ENCODE data around the gene KRTAP5-5. TPM values are rescaled to one million over a fixed set of nuclear protein-coding genes. Genes with fewer than 3 reads are reported as not detected.
A peak's percentile ranks its signal among the peaks of the same experiment; 100 is the strongest.
"Not testable (repeated sequence)": the region's sequence is repeated elsewhere in the genome, so short reads cannot be mapped to it uniquely, and the experiment has no call there.

KRTAP5-5 gene
- total and polyA plus RNA-seq, 5 donors from 2014 or later, result not detected

GRCh38 chr11:1592628-1593027 lies 36.9 kb upstream of the KRTAP5-5 start:
- DNase-seq (no peak), ATAC-seq (ENCODE audit: low read depth in 2 of 2) (no peak)
- Histone ChIP-seq H3K27me3 (ENCODE audit: control insufficient read depth, insufficient read depth, low read length) (no peaks in the 10 kb centered on the region), H3K27ac (ENCODE audit: insufficient read depth, low read length, poor library complexity, severe bottlenecking) (no peak overlapping the region), H3K4me1 (ENCODE audit: control insufficient read depth, insufficient read depth, low read length, poor library complexity, severe bottlenecking) (peaks cover 21% of the 10 kb centered on the region), H3K36me3 (ENCODE audit: control insufficient read depth, insufficient read depth, low read length) (no peaks in the 10 kb centered on the region), H3K9me3 (ENCODE audit: control insufficient read depth in 2 of 2, low read length in 2 of 2) (no peaks in the 10 kb centered on the region), H3K4me3 (ENCODE audit: low read depth, low read length) (no peak overlapping the region)
- peaks cover 3% of the 10 kb centered on the region for H3K36me3 Mint-ChIP-seq
- peaks cover 0 to 5% (median 0%) of the 10 kb centered on the region in 7 donors for H3K9me3 Mint-ChIP-seq
- no peak overlapping the region for H3K4me3 Mint-ChIP-seq
- H3K4me1 Mint-ChIP-seq, result peaks cover 6 to 46% (median 13%) of the 10 kb centered on the region in 4 donors
- peaks cover 35% of the 10 kb centered on the region for H3K27me3 Mint-ChIP-seq
- H3K27ac Mint-ChIP-seq, result no peak overlapping the region

DNA sequence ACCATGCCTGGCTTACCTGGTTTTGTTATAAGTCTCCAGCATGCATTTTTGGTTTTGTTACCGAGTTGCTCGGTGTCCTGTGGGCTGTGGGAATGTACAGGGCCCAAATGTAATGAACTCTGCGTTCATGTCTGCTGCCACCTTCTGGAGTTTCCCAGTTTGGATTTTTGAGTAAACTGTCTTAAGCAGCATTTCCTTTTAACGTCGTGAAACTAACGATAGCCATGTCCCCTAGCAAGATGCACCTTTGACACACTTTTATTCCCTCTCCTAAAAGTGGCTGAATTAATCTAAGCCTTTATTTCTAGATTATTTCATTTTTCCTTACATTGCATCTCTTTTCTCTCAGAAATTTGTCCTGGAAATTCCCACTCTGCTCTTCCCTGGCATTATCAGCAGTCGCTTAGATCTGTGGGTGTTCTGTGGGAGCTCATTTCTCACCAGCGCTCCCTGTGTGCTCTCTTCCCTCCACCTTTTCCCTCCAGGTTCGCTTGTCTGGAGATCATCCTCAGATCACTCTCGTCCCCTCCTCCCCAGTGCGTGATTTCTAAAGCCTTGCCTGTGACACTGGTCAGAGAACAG lies 33.5 kb upstream of the KRTAP5-5 start:
- not testable (repeated sequence) for ATAC-seq (ENCODE audit: low read depth in 2 of 2); H3K4me3 Mint-ChIP-seq; H3K9me3 ChIP-seq (ENCODE audit: control insufficient read depth in 2 of 2, low read length in 2 of 2); H3K36me3 ChIP-seq (ENCODE audit: control insufficient read depth, insufficient read depth, low read length); H3K4me3 ChIP-seq (ENCODE audit: low read depth, low read length); H3K9me3 Mint-ChIP-seq; DNase-seq; H3K4me1 ChIP-seq (ENCODE audit: control insufficient read depth, insufficient read depth, low read length, poor library complexity, severe bottlenecking); H3K36me3 Mint-ChIP-seq; H3K27ac ChIP-seq (ENCODE audit: insufficient read depth, low read length, poor library complexity, severe bottlenecking); H3K27me3 ChIP-seq (ENCODE audit: control insufficient read depth, insufficient read depth, low read length)
- peak overlapping the region in 1 of 3 donors; percentile 55 for H3K27ac Mint-ChIP-seq
- peaks cover 0 to 29% (median 5%) of the 10 kb centered on the region in 4 donors for H3K4me1 Mint-ChIP-seq
- peaks cover 29% of the 10 kb centered on the region for H3K27me3 Mint-ChIP-seq

DNA sequence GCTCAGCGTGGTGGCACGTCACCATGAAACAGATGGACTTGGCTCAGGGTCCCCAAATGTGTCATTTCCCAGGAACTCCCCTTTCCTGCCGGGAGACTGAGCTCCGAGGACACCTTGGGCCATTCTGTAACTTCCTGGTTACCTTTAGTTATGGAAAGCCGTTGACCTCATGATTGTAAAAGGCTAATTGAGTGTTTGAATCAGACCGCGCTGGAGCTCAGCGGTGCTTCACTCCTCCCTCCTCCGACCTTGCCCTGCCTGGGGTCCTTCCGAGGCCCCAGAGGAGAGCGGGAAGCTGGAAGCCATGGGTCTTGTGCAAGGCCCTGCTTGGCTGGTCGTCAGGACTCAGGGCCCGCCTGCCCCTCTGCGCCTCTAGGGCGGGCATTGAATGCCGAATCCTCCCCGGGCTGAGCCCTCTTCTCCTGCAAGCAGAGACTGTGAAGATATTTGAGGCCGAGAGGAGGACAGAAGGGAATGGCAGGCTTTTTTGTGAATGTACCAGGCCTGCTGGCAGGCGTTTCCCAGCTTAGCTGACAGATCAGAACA lies 32.9 kb upstream of the KRTAP5-5 start:
- not testable (repeated sequence) for H3K36me3 Mint-ChIP-seq; H3K4me3 ChIP-seq (ENCODE audit: low read depth, low read length); H3K36me3 ChIP-seq (ENCODE audit: control insufficient read depth, insufficient read depth, low read length); DNase-seq; H3K9me3 ChIP-seq (ENCODE audit: control insufficient read depth in 2 of 2, low read length in 2 of 2); ATAC-seq (ENCODE audit: low read depth in 2 of 2); H3K4me1 ChIP-seq (ENCODE audit: control insufficient read depth, insufficient read depth, low read length, poor library complexity, severe bottlenecking); H3K4me3 Mint-ChIP-seq; H3K27ac ChIP-seq (ENCODE audit: insufficient read depth, low read length, poor library complexity, severe bottlenecking); H3K27ac Mint-ChIP-seq; H3K9me3 Mint-ChIP-seq; H3K27me3 ChIP-seq (ENCODE audit: control insufficient read depth, insufficient read depth, low read length)
- peaks cover 0 to 29% (median 5%) of the 10 kb centered on the region in 4 donors for H3K4me1 Mint-ChIP-seq
- peaks cover 31% of the 10 kb centered on the region for H3K27me3 Mint-ChIP-seq

- H3K9me3 Mint-ChIP-seq, result peaks cover 0 to 3% (median 0%) of the 10 kb centered on the region in 7 donors
- H3K4me1 Mint-ChIP-seq, result peaks cover 0 to 28% (median 5%) of the 10 kb centered on the region in 4 donors
- no peak for DNase-seq
- ATAC-seq (ENCODE audit: low read depth in 2 of 2), result no peak
- peaks cover 8% of the 10 kb centered on the region for H3K27me3 ChIP-seq (ENCODE audit: control insufficient read depth, insufficient read depth, low read length)
- H3K9me3 ChIP-seq (ENCODE audit: control insufficient read depth in 2 of 2, low read length in 2 of 2), result no peaks in the 10 kb centered on the region
- H3K4me3 ChIP-seq (ENCODE audit: low read depth, low read length), result no peak overlapping the region
- peaks cover 25% of the 10 kb centered on the region for H3K27me3 Mint-ChIP-seq
- H3K27ac ChIP-seq (ENCODE audit: insufficient read depth, low read length, poor library complexity, severe bottlenecking), result no peak overlapping the region
- H3K27ac Mint-ChIP-seq, result no peak overlapping the region
- peaks cover 3% of the 10 kb centered on the region for H3K36me3 Mint-ChIP-seq
- H3K4me3 Mint-ChIP-seq, result no peak overlapping the region
- H3K4me1 ChIP-seq (ENCODE audit: control insufficient read depth, insufficient read depth, low read length, poor library complexity, severe bottlenecking), result no peaks in the 10 kb centered on the region
- H3K36me3 ChIP-seq (ENCODE audit: control insufficient read depth, insufficient read depth, low read length), result no peaks in the 10 kb centered on the region
These were observed 32.1 kb upstream of the KRTAP5-5 start for GRCh38 chr11:1597331-1597993.

DNA sequence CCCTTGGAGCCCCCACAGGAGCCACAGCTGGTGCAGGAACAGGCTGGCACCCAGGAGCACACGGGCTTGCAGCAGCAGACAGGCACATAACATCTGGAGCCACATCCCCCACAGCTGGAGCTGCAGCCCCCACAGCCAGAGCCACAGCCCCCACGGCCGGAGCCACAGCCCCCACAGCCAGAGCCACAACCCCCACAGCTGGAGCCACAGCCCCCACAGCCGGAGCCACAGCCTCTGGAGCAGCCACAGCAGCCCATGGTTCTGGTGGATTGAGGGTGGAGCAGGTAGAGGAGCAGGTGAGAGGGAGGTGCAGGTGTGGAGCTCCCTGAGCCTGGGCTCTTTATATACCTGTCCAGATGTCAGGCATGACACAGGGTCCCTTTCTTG lies 31.6 kb upstream of the KRTAP5-5 start, which contains the start of gene KRTAP5-2:
Gene KRTAP5-2, minus strand, starts transcription at position 301 of the 387 bp plus-strand sequence. Its CDS starts 44 bp downstream, at position 257.
- Mint-ChIP-seq H3K4me1 (peaks cover 0 to 25% (median 5%) of the 10 kb centered on the region in 4 donors), H3K27ac (no peak within 1 kb of the TSS), H3K36me3 (no peaks in the 10 kb centered on the region), H3K9me3 (peaks cover 0 to 3% (median 0%) of the 10 kb centered on the region in 7 donors), H3K27me3 (peaks cover 26% of the 10 kb centered on the region), H3K4me3 (no peak within 1 kb of the TSS)
- no peak for DNase-seq
- Histone ChIP-seq H3K36me3 (ENCODE audit: control insufficient read depth, insufficient read depth, low read length) (no peaks in the 10 kb centered on the region), H3K27me3 (ENCODE audit: control insufficient read depth, insufficient read depth, low read length) (peaks cover 8% of the 10 kb centered on the region), H3K4me3 (ENCODE audit: low read depth, low read length) (no peak within 1 kb of the TSS), H3K9me3 (ENCODE audit: control insufficient read depth in 2 of 2, low read length in 2 of 2) (no peaks in the 10 kb centered on the region), H3K27ac (ENCODE audit: insufficient read depth, low read length, poor library complexity, severe bottlenecking) (no peak within 1 kb of the TSS), H3K4me1 (ENCODE audit: control insufficient read depth, insufficient read depth, low read length, poor library complexity, severe bottlenecking) (no peaks in the 10 kb centered on the region)
- ATAC-seq (ENCODE audit: low read depth in 2 of 2), result no peak

DNA sequence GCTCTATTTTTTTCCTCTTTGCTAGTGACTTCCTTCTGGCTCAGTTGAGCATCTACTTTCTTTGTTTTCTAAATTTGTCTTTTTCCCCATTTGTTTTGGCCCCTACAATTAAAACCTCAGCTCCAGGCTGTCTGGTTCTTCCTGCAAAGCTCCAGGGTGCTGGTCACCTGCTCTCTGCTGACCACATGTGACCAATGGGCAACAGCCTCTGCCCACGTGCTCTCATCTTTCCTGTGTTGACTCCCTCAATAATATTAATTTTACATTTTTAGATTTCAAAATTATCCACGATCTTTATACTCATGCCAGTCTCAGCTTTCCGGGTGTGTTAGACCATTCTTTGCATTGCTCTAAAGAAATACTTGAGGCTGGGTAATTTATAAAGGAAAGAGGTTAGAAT lies 31.2 kb upstream of the KRTAP5-5 start:
- not testable (repeated sequence) for H3K27ac ChIP-seq (ENCODE audit: insufficient read depth, low read length, poor library complexity, severe bottlenecking); H3K36me3 ChIP-seq (ENCODE audit: control insufficient read depth, insufficient read depth, low read length); H3K9me3 Mint-ChIP-seq; H3K27ac Mint-ChIP-seq; H3K4me1 ChIP-seq (ENCODE audit: control insufficient read depth, insufficient read depth, low read length, poor library complexity, severe bottlenecking); H3K9me3 ChIP-seq (ENCODE audit: control insufficient read depth in 2 of 2, low read length in 2 of 2); DNase-seq; H3K4me3 Mint-ChIP-seq; H3K36me3 Mint-ChIP-seq; H3K4me3 ChIP-seq (ENCODE audit: low read depth, low read length); ATAC-seq (ENCODE audit: low read depth in 2 of 2); H3K27me3 ChIP-seq (ENCODE audit: control insufficient read depth, insufficient read depth, low read length)
- peaks cover 0 to 25% (median 3%) of the 10 kb centered on the region in 4 donors for H3K4me1 Mint-ChIP-seq
- H3K27me3 Mint-ChIP-seq, result peaks cover 30% of the 10 kb centered on the region

DNA sequence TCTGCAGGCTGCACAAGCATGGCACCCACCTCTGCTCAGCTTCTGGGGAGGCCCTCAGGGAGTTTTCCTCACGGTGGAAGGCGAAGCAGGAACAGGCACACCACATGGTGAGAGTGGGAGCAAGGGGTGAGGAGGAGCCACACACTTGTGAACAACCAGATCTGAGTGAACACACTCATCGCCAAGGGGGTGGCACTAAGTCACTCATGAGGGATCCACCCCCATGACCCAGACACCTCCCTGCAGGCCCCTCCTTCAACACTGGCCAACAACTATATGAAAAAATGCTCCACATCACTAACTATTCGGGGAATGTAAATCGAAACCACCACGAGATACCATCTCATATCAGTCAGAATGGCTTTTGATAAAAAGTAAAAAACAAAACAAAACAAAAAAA lies 30.8 kb upstream of the KRTAP5-5 start:
- Mint-ChIP-seq H3K27ac (no peak overlapping the region), H3K4me1 (peaks cover 0 to 25% (median 2%) of the 10 kb centered on the region in 4 donors), H3K27me3 (peaks cover 31% of the 10 kb centered on the region), H3K4me3 (no peak overlapping the region), H3K36me3 (no peaks in the 10 kb centered on the region), H3K9me3 (peaks cover 0 to 3% (median 0%) of the 10 kb centered on the region in 7 donors)
- DNase-seq (no peak), ATAC-seq (ENCODE audit: low read depth in 2 of 2) (no peak)
- Histone ChIP-seq H3K4me1 (ENCODE audit: control insufficient read depth, insufficient read depth, low read length, poor library complexity, severe bottlenecking) (no peaks in the 10 kb centered on the region), H3K9me3 (ENCODE audit: control insufficient read depth in 2 of 2, low read length in 2 of 2) (no peaks in the 10 kb centered on the region), H3K27me3 (ENCODE audit: control insufficient read depth, insufficient read depth, low read length) (peaks cover 8% of the 10 kb centered on the region), H3K4me3 (ENCODE audit: low read depth, low read length) (no peak overlapping the region), H3K27ac (ENCODE audit: insufficient read depth, low read length, poor library complexity, severe bottlenecking) (no peak overlapping the region), H3K36me3 (ENCODE audit: control insufficient read depth, insufficient read depth, low read length) (no peaks in the 10 kb centered on the region)
